SK-N-SH (cell line): ENCODE results near the gene RBM14. TPM values are rescaled to one million over a fixed set of nuclear protein-coding genes. Genes with fewer than 3 reads are reported as not detected.

Experiments
- CTCF ChIA-PET: fragments of 300-600, 350-600 bp; formaldehyde crosslinking; extraction: SDS; loops from one replicate; lab custom pipeline; 2021; lab: Yijun Ruan, JAX
- POLR2A ChIA-PET: fragments of 350-600 bp; sonication (Branson Sonifier 250); formaldehyde crosslinking; extraction: SDS; loops from one replicate; lab custom pipeline; 2020; ENCODE audit warnings: antibody characterized with exemption, inconsistent platforms; lab: Yijun Ruan, JAX
- DNase-seq: peaks from one replicate; pipeline ENCODE4 v3.0.0; 2012
- H2AFZ ChIP-seq: fragments of 200-600 bp; sonication (generic); 2 replicates; pipeline ENCODE4 v1.8.1; 2016; ENCODE audit warnings: antibody characterized with exemption, mild to moderate bottlenecking, low read depth
- H3F3A ChIP-seq: fragments of 200-600 bp; sonication (generic); replicated peaks from 2 replicates; pipeline ENCODE3; 2016; ENCODE audit warnings: antibody characterized with exemption, mild to moderate bottlenecking; ENCODE audit not compliant: insufficient read depth
- H3K27ac ChIP-seq, 2 experiments: fragments of 200-500 bp in 1 of 2; fragments of 200-600 bp in 1 of 2; sonication (Bioruptor generic) in 1 of 2; sonication (generic), shearing (Covaris generic) in 1 of 2; 2 replicates each; pipeline versions ENCODE4 v1.5.1 to v1.6.1; 2014 to 2016; ENCODE audit warnings: low read depth in 2 of 2, inconsistent platforms in 1 of 2, low read length in 1 of 2, mild to moderate bottlenecking in 1 of 2, mixed read lengths in 1 of 2
- H3K27me3 ChIP-seq: fragments of 200-600 bp; sonication (generic), shearing (Covaris generic); 2 replicates; pipeline ENCODE4 v1.6.1; 2016; ENCODE audit warnings: mixed run types; ENCODE audit not compliant: insufficient read depth
- H3K36me3 ChIP-seq, 2 experiments: fragments of 200-500 bp in 1 of 2; fragments of 200-600 bp in 1 of 2; sonication (Bioruptor generic) in 1 of 2; sonication (generic) in 1 of 2; replicated peaks in 1 of 2; 2 replicates each; pipeline versions ENCODE3 to v1.5.1; 2014 to 2016; ENCODE audit warnings: low read length in 1 of 2, mild to moderate bottlenecking in 1 of 2; ENCODE audit not compliant: insufficient read depth in 2 of 2, control insufficient read depth in 1 of 2
- H3K4me1 ChIP-seq, 2 experiments: fragments of 200-500 bp in 1 of 2; fragments of 200-600 bp in 1 of 2; sonication (Bioruptor generic) in 1 of 2; sonication (generic), shearing (Covaris generic) in 1 of 2; 2 replicates each; pipeline versions ENCODE4 v1.5.1 to v1.6.1; 2014 to 2016; ENCODE audit warnings: low read depth in 1 of 2, low read length in 1 of 2, mixed run types in 1 of 2; ENCODE audit not compliant: insufficient read depth in 2 of 2, control insufficient read depth in 1 of 2
- H3K4me2 ChIP-seq: fragments of 200-600 bp; sonication (generic), shearing (Covaris generic); 2 replicates; pipeline ENCODE4 v1.6.1; 2017; ENCODE audit warnings: mixed run types
- H3K4me3 ChIP-seq, 2 experiments: fragments of 200-500 bp in 1 of 2; fragments of 200-600 bp in 1 of 2; sonication (Bioruptor generic) in 1 of 2; sonication (generic), shearing (Covaris generic) in 1 of 2; 2 replicates each; pipeline versions ENCODE4 v1.5.1 to v1.8.1; 2014 to 2016; ENCODE audit warnings: low read depth in 2 of 2, inconsistent platforms in 1 of 2, low read length in 1 of 2, mild to moderate bottlenecking in 1 of 2, mixed read lengths in 1 of 2, moderate library complexity in 1 of 2
- H3K79me2 ChIP-seq: fragments of 200-600 bp; sonication (generic); 2 replicates; pipeline ENCODE4 v1.8.1; 2017; ENCODE audit warnings: mild to moderate bottlenecking; ENCODE audit not compliant: insufficient read depth
- H3K9ac ChIP-seq: fragments of 200-600 bp; sonication (generic); 2 replicates; pipeline ENCODE4 v1.6.1; 2017; ENCODE audit warnings: mixed run types
- H3K9me2 ChIP-seq: fragments of 200-600 bp; sonication (generic); 2 replicates; pipeline ENCODE4 v1.6.1; 2017; ENCODE audit warnings: mixed run types
- H3K9me3 ChIP-seq: fragments of 200-600 bp; sonication (generic); 2 replicates; pipeline ENCODE4 v1.6.1; 2017; ENCODE audit warnings: mixed run types, mild to moderate bottlenecking, moderate library complexity
- H4K20me1 ChIP-seq: fragments of 200-600 bp; sonication (generic); 2 replicates; pipeline ENCODE4 v1.6.1; 2017; ENCODE audit warnings: mild to moderate bottlenecking, mixed run types; ENCODE audit not compliant: insufficient read depth
- CHD2 ChIP-seq: fragments of 150-350 bp; IDR thresholded peaks from 2 replicates; pipeline ENCODE4 v1.6.1; 2018; ENCODE audit warnings: low read length; ENCODE audit not compliant: partially characterized antibody
- CTCF ChIP-seq: fragments of 200-600 bp; sonication (generic); IDR thresholded peaks from 2 replicates; pipeline ENCODE4 v1.6.1; 2017; ENCODE audit warnings: antibody characterized with exemption, mild to moderate bottlenecking, moderate library complexity
- EZH2phosphoT487 ChIP-seq: fragments of 200-600 bp; sonication (generic); IDR thresholded peaks from 2 replicates; pipeline ENCODE4 v1.6.1; 2017; ENCODE audit warnings: low read depth, mixed run types, mild to moderate bottlenecking, antibody characterized with exemption, moderate library complexity, borderline replicate concordance
- FOXJ3 ChIP-seq: sonication (generic); formaldehyde crosslinking; IDR thresholded peaks from 2 replicates; pipeline ENCODE4 v1.5.1; 2020; ENCODE audit warnings: mild to moderate bottlenecking, missing genetic modification reagents
- GATA2 ChIP-seq: sonication (generic); formaldehyde crosslinking; IDR thresholded peaks from 2 replicates; pipeline ENCODE4 v1.5.0; 2020; ENCODE audit warnings: mild to moderate bottlenecking, missing genetic modification reagents
- IRF3 ChIP-seq: fragments of 150-350 bp; IDR thresholded peaks from 2 replicates; pipeline ENCODE4 v1.6.1; 2016; ENCODE audit warnings: mild to moderate bottlenecking, low read depth, low read length
- JUND ChIP-seq: IDR thresholded peaks from 2 replicates; pipeline ENCODE4 v1.4.0; 2012
- MXI1 ChIP-seq: IDR thresholded peaks from 2 replicates; pipeline ENCODE4 v1.6.1; 2012; ENCODE audit warnings: mild to moderate bottlenecking, low read depth, low read length, improper control_type of control experiment
- NFIC ChIP-seq: IDR thresholded peaks from 2 replicates; pipeline ENCODE4 v1.4.0; 2012; ENCODE audit warnings: borderline replicate concordance
- NRF1 ChIP-seq: IDR thresholded peaks from 2 replicates; pipeline ENCODE4 v1.6.1; 2012; ENCODE audit warnings: low read depth, mild to moderate bottlenecking, low read length
- RCOR1 ChIP-seq: fragments of 150-350 bp; IDR thresholded peaks from 2 replicates; pipeline ENCODE4 v1.6.1; 2017; ENCODE audit warnings: antibody characterized with exemption, low read length
- REST ChIP-seq: IDR thresholded peaks from 2 replicates; pipeline ENCODE4 v1.6.1; 2012; ENCODE audit warnings: mild to moderate bottlenecking, low read depth, low read length, moderate library complexity
- RFX5 ChIP-seq: IDR thresholded peaks from 2 replicates; pipeline ENCODE4 v1.6.1; 2012; ENCODE audit warnings: mild to moderate bottlenecking, improper control_type of control experiment, low read length
- SIN3A ChIP-seq: IDR thresholded peaks from 2 replicates; pipeline ENCODE4 v1.6.1; 2012; ENCODE audit warnings: low read depth, mild to moderate bottlenecking, low read length, moderate library complexity, borderline replicate concordance
- SMC3 ChIP-seq: IDR thresholded peaks from 2 replicates; pipeline ENCODE4 v1.6.1; 2012; ENCODE audit warnings: low read depth, low read length, improper control_type of control experiment
- TCF12 ChIP-seq: IDR thresholded peaks from 2 replicates; pipeline ENCODE4 v1.4.0; 2012
- TEAD4 ChIP-seq: IDR thresholded peaks from 2 replicates; pipeline ENCODE4 v1.4.0; 2012; ENCODE audit warnings: mild to moderate bottlenecking, borderline replicate concordance; ENCODE audit not compliant: insufficient read depth
- USF1 ChIP-seq: IDR thresholded peaks from 2 replicates; pipeline ENCODE4 v1.4.0; 2012; ENCODE audit warnings: low read depth, borderline replicate concordance
- YY1 ChIP-seq: IDR thresholded peaks from 2 replicates; pipeline ENCODE4 v1.4.0; 2012; ENCODE audit warnings: low read depth, mild to moderate bottlenecking
- ZBTB33 ChIP-seq: IDR thresholded peaks from 2 replicates; pipeline ENCODE4 v1.4.0; 2012; ENCODE audit warnings: low read depth, borderline replicate concordance
- WGBS: methylation state at CpG from one replicate; pipeline ENCODE4 v1.1.6; 2017; ENCODE audit warnings: low lambda C conversion rate; 5-methylcytosine and 5-hydroxymethylcytosine counted together
- polyA plus RNA-seq, 3 experiments: library from polyadenylated mRNA; depleted of rRNA; stranded (reverse); fragments of >200 nt; gene quantifications; 2 replicates each; pipeline ENCODE4 v1.2.3, GENCODE V29; 2012

RBM14 gene
- polyA plus RNA-seq, 1 of the 3 experiments (the other 2 are of a cell fraction), result 19.8 TPM

GRCh38 chr11:66603072-66603471, 13.4 kb upstream of the RBM14 start (continued):
- no peak for TF ChIP-seq YY1
- no peak for TF ChIP-seq IRF3
- TF ChIP-seq NFIC, result no peak

- Histone ChIP-seq H3K79me2 (no peaks in the 10 kb centered on the region), H3K27me3 (no peaks in the 10 kb centered on the region), H3K4me1 (peaks cover 0 to 8% of the 10 kb centered on the region in 2 experiments; a peak in 1 of 4 replicates), H3K4me3 (no peak overlapping the region), H3K9me2 (no peaks in the 10 kb centered on the region), H4K20me1 (no peaks in the 10 kb centered on the region), H2AFZ (no peak overlapping the region), H3F3A (peaks cover 7% of the 10 kb centered on the region), H3K36me3 (peaks cover 5 to 26% of the 10 kb centered on the region in 2 experiments), H3K4me2 (no peak overlapping the region), H3K9ac (no peak overlapping the region), H3K27ac (no peak overlapping the region), H3K9me3 (no peaks in the 10 kb centered on the region)
- TF ChIP-seq ZBTB33 (no peak), USF1 (no peak), JUND (no peak), MXI1 (no peak), EZH2phosphoT487 (no peak), REST (no peak), FOXJ3 (no peak), GATA2 (no peak), RFX5 (no peak), CTCF (no peak), SIN3A (no peak), RCOR1 (no peak), SMC3 (no peak), CHD2 (no peak), YY1 (no peak), NRF1 (no peak), TEAD4 (no peak), TCF12 (no peak)
- 86% methylated on average over 5 of the region's 5 CpGs for WGBS
- ChIA-PET POLR2A (no interaction called here), CTCF (interaction anchor here (1.0 kb wide), 1 partner anchor 9 kb away, joined by 3 read pairs; no protein-coding TSS in a partner anchor)
- DNase-seq, result no peak
Observed at GRCh38 chr11:66604155-66604554, 12.3 kb upstream of the RBM14 start.
